ENCODE data around the gene SAA2.
"Not testable (repeated sequence)": the region's sequence is repeated elsewhere in the genome, so short reads cannot be mapped to it uniquely, and the experiment has no call there.

Gene SAA2

DNA sequence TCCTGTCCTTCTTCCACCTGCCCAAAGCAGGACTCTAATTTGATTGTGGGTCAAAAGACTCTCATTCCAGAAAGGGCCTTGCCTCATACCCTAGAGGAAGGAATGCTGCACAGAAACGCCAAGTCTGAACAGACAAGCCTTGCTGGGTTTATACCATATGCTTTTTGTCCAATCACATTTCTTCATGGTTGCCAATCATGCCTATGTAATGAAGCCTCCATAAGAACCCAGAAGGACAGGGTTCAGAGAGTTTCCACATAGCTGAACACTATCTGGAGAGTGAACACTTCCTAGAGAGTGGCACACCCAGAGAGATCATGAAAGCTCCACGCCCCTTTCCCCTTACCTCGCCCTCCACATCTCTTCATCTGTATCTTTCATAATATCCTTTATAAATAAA, 4.8 kb upstream of the SAA2 start:
- in situ Hi-C loops (cut with HindIII; ENCODE audit: low sequenced_read_pairs) = no loop called here

- in situ Hi-C loops (cut with HindIII; ENCODE audit: low sequenced_read_pairs) = not testable (repeated sequence)
Measured at GRCh38 chr11:18247191-18247581, 1.3 kb downstream of the SAA2 start.

- in situ Hi-C loops (cut with HindIII; ENCODE audit: low sequenced_read_pairs) = not testable (repeated sequence)
Measured at GRCh38 chr11:18246379-18247190, 1.9 kb downstream of the SAA2 start.

- in situ Hi-C loops (cut with HindIII; ENCODE audit: low sequenced_read_pairs) = no loop called here
Measured at GRCh38 chr11:18245396-18245795, 3.1 kb downstream of the SAA2 start.

- in situ Hi-C loops (cut with HindIII; ENCODE audit: low sequenced_read_pairs) = no loop called here
Measured at GRCh38 chr11:18243783-18244362, 4.6 kb downstream of the SAA2 start.

- in situ Hi-C loops (cut with HindIII; ENCODE audit: low sequenced_read_pairs) = no loop called here
Measured at GRCh38 chr11:18239655-18240054, 8.8 kb downstream of the SAA2 start.

DNA sequence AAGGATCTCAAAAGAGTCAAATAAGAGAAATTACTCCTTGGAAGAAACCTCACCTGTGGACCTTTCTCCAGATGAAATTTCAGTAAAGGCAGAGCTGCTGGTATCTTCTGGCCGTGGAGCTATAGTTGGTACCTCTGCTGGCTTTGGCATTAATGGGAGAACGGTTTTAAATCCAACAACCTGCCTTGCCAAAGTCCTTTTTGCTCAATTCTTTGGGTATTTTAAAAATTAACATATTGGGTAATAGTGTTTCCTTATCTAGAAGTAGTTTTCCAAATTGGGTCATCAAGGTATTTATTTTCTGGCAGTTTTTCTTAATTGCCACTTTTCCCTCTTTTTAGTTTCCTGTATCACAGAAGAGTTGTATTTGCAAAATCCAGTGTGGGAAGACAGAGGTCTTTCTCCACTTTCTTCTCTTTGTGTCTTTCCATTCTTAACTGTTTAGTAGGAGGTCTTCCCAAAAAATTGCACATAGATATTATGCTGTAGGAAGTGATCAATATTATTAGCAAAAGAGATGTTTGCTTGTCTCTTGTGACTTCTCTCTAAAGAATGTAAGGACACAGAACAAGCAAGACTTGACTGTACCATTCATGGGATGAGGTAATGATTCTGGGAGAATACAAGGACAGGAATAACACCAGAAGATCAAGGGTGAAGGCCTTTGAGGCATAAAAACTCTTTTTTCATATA, 11.7 kb downstream of the SAA2 start, which contains the start of gene SAA4:
TSS of gene SAA4 (minus strand) at position 139 of the 693 bp plus-strand sequence. CDS start 876 bp downstream, outside the sequence.
- in situ Hi-C loops (cut with HindIII; ENCODE audit: low sequenced_read_pairs) = no loop called here

- in situ Hi-C loops (cut with HindIII; ENCODE audit: low sequenced_read_pairs) = no loop called here
Measured at GRCh38 chr11:18235394-18236334, 12.8 kb downstream of the SAA2 start.

- in situ Hi-C loops (cut with HindIII; ENCODE audit: low sequenced_read_pairs) = no loop called here
Measured at GRCh38 chr11:18233912-18234311, 14.6 kb downstream of the SAA2 start.

DNA sequence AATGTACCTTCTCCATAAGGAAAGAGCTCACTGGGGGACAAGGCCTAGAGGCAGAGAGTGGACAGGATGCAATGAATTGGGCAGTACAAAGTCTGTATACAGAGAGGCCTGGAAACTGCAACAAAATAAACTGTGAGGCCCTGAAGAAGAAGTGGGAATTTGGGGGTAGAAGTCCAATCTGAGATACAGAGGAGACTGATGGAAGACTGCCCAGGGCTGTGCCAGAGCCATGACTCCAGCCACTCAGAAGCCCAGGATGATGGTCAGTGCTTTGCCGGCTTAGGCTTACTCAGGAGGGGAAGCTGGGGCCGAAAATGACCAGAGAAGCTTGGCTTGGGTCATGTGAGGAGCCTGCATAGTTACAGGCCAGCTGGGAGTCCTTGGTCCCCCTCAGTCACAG, 17.6 kb downstream of the SAA2 start:
- in situ Hi-C loops (cut with HindIII; ENCODE audit: low sequenced_read_pairs) = no loop called here

- in situ Hi-C loops (cut with HindIII; ENCODE audit: low sequenced_read_pairs) = no loop called here
Measured at GRCh38 chr11:18229501-18229900, 19.0 kb downstream of the SAA2 start.

- in situ Hi-C loops (cut with HindIII; ENCODE audit: low sequenced_read_pairs) = no loop called here
Measured at GRCh38 chr11:18225913-18226312, 22.6 kb downstream of the SAA2 start.

DNA sequence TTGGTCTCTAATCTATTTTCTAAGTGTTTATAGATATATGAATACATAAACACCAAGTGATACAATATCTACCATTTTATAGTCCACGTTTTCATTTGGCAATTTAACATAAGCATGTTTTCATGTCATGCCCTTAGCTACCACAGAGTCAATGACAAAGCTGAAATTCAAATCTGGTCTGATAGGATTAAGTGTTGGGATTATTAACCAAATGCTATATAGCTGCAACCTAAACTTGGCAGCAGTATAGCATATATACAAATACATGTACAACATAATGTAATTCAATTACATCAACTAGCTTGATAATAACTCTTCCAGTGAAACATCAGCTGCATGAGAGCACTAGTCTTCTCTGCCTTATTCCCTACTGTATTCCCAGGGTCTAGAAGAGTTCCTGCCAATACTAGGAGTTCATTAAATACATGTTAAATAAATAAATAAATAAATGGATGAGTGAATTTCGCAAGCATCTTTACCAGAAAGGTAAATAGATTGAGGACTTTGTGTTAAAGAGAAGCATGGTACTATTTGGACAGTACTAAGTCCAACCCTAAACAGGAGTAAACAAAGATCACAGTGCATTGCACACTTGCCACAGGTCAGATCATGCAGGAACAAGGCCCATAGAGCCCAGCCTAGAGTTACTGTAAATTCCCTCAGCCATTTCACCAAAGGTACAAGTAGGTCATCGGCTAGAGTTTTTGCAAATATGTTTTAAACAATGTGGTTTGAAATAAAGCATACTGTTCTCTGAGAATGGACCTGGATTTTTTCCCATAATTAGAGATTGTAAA, 24.7 kb downstream of the SAA2 start:
- in situ Hi-C loops (cut with HindIII; ENCODE audit: low sequenced_read_pairs) = no loop called here

GRCh38 chr11:18222814-18223421, 25.6 kb downstream of the SAA2 start:
- in situ Hi-C loops (cut with HindIII; ENCODE audit: low sequenced_read_pairs) = no loop called here

GRCh38 chr11:18221274-18221876, 27.1 kb downstream of the SAA2 start:
- in situ Hi-C loops (cut with HindIII; ENCODE audit: low sequenced_read_pairs) = no loop called here

DNA sequence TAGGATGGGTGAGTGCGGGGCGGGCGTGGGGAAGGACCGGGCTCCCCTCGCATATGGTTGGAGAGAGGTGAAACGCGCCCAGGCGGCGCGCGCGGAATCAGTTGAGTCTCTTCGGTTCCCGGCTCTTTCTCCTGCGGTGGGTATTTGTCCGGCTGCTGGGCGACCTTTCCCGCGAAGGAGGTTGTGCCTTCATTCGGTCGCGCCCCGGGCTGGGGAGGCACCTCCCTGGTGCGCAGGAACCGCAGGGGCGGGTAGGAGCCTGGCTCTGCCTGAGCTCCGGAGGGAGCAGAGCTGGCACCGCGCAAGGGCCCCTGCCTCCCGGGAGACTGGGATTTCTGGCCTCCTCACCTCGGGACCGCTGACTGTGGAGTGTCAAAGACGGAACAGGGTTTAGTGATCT, 39.4 kb downstream of the SAA2 start:
- in situ Hi-C loops (cut with HindIII; ENCODE audit: low sequenced_read_pairs) = no loop called here

GRCh38 chr11:18204771-18205170, 43.7 kb downstream of the SAA2 start:
- in situ Hi-C loops (cut with HindIII; ENCODE audit: low sequenced_read_pairs) = no loop called here

DNA sequence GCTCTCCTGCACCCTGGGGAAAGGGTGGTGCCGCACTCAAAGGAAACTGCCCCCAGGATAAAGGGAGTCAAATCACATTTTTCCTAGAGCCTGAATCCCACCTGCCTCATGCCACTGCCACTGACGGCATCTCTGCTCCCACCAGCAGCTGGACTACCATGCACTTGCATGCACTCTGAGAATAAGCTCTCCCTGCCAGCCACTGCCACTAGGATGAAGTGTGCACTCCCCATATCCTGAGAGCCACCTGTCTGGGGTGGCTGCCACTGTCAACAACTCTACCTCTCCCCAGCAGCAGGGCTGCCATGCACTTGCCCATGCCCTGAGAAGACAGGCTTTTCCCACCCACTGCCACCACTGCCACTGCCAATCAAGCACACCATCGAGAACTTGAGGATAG, 44.2 kb downstream of the SAA2 start:
- in situ Hi-C loops (cut with HindIII; ENCODE audit: low sequenced_read_pairs) = no loop called here

- in situ Hi-C loops (cut with HindIII; ENCODE audit: low sequenced_read_pairs) = no loop called here
Measured at GRCh38 chr11:18203723-18204122, 44.7 kb downstream of the SAA2 start.
